GM19463 (cell line): Measurements from ENCODE around the gene VPS4B.
"Not testable (repeated sequence)": the region's sequence is repeated elsewhere in the genome, so short reads cannot be mapped to it uniquely, and the experiment has no call there.

Experiments
- ATAC-seq: cut with Tn5 transposase; IDR thresholded peaks from one replicate; pipeline ENCODE4 v1.9.1; 2021; ENCODE audit warnings: mild to moderate bottlenecking, moderate library complexity; ENCODE audit not compliant: unreplicated experiment

VPS4B gene

DNA sequence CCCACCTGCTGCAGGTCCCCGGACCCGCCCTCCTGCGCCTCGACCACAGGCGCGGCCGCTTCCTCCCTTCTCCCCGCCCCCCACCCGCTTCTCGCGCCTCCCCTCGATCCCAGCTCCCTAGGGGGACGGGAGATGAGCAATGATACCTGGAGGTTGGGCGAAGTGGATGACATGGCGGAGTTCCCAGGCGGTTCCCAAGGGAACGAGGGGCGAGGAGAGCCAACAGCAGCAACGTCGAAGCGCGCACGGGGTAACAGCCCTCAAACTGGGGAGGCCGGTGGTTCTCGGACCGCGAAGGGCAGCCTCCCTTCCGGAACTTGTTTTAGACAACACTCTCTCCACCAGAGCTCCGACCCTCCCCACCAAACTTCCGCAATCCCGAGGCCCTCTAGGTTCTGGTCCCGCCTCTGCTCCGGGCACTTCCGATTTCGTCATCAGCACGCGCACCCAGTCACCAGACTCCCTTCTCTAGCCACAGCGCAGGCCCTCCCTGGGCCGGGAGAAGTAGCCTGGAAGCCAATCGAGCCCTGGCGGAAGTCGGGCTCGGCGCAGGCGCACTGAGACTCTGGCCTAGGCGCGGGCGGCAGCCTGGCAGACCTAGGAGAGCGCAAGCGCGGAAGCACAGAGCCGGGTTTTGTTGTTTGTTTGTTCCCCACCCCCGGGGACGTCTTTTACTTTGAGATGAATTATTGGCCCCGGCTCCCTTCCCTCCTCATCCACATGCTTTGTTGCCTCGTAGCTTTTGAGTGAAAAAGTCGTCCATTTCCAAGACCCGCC, at the start of gene VPS4B:
Gene VPS4B (minus strand): TSS at position 390 of the 777 bp plus-strand sequence. CDS start 217 bp downstream, at position 173.
- peak; percentile 96 for ATAC-seq

DNA sequence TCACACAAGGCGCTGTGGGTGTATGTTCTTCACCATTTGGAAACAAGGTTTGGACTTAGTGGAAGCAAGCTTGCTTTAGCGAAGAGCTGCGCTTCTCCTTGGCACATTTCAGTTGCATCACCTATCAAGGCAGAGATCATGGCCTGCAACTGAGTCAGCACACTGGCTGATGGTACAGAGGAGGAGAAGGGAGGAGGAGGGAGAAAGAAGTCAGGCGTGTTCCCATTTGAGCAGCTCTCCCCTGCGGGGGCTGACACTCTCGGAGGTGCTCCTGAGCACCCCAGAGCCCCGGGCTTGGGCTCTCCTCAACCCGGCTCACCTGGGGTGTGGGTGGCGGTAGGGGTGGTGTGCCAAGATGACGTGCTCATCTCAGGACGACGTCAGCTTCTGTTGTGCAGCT, 48.5 kb upstream of the VPS4B start:
- ATAC-seq = no peak

DNA sequence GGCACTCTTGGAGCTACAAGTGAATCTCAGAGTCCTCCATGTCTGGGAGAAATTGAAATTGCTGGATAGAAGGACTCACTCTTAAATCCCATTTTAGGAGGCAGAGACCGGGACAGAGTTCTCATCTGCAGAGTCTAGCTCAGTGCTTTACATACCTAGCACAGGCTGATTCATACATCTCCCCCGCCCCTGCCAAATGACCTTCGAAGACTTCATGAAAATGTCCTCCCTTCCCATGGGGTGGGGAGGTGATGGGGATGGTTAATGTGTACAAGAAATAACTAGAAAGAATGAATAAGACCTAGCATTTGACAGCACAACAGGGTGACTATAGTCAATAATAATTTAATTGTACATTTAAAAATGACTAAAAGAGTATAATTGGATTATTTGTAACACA, 46.3 kb upstream of the VPS4B start:
- no peak for ATAC-seq

DNA sequence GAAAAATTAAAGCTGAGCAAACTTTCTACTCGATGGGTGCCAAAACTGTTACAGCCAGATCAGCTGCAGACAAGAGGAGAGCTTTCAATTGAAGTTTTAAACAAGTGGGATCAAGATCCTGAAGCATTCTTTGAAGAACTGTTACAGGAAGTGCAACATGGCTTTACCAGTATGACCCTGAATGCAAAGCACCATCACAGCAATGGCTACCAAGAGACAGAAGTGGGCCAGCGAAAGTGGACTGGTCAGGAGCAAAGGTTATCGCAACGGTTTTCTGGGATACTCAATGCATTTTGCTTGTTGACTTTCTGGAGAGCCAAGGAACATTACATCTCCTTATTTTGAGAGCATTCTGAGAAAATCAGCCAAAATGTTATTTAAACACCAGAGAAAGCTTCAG, 45.4 kb upstream of the VPS4B start:
- ATAC-seq = no peak

DNA sequence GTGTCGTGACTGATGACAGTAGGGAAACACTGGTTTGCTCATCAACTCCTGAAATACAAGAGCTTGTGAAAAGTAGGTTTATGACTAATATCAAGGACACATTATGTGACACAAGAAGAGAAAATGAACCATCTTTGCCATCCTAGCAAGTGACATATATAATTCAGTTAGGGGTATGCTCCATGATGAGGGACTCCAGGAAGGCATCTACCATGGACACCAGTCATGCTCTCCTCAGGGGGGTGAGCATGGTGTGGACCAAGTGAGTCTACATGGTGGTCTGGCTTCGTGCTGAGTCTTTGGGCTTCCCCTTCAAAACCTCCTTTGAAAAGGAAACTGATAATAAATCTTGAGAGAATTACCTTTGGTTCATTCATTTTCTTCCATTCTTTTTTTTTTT, 42.8 kb upstream of the VPS4B start:
- no peak for ATAC-seq

DNA sequence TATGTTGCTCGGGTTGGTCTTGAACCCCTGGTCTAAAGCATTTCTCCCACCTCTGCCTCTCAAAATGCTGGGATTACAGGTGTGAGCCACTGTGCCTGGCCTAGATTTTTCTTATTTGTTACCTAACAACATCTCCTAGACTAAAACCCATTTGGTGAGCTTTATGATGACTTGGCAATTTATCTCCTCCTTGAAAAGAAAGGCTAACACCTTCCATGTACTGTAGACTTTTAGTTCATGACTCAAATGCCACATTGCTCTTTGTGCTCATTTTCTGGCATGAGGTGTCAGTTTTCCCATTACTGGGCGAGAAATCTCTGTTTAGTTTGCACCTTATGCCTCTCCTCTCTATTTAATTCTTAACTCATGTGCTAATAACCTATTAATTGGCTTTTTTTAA, 42.2 kb upstream of the VPS4B start:
- no peak for ATAC-seq

DNA sequence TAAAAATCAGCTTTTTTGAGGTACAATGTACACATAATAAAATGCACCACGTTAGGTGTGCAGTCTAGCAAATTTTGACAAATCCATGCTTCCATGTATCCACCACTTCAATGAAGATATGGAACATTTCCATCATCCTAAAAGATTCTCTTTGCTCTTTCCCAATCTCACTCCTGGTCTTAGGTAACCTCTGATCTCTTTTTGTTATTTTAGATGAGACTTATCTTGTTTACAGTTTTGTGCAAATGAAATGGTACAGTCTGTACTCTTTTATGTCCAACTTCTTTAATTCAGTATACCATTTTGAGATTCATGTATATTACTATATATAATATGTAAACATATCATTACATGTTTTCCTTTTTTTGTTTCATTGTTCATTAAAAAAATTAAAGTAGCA, 38.1 kb upstream of the VPS4B start:
- no peak for ATAC-seq

DNA sequence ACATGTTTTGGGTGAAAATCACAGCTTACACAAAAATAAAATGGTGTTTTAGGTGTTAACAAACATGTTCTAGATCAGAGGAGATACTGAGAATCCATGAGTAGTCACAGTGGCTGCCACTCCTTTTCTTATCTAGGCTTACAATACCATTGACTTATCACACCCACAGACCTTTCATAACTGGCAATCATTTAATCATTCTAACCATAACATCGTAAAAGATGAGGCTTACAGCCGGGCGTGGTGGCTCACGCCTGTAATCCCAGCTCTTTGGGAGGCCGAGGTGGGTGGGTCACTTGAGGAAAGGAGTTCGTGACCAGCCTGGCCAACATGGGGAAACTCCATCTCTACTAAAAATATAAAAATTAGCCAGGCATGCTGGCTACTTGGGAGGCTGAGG, 35.7 kb upstream of the VPS4B start:
- ATAC-seq = no peak

DNA sequence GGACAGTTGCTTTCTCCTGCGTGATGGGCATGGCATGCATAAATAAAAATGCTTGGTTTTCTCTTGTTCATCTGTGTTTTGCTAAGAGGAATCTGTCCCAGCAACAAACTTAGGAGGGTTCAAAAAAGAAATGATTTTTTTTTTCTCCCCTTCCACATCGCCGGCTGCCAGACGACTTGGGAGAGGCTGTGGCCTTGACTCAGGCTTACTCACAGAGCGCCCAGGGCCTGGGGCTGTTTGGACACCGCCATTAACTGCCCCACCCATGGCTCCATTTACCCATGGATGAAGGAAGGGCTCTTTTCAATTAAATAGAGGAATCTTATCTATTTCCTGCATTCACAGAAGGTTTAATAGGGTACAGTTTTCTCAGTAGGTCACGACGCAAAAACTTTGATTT, 32.2 kb upstream of the VPS4B start:
- no peak for ATAC-seq

DNA sequence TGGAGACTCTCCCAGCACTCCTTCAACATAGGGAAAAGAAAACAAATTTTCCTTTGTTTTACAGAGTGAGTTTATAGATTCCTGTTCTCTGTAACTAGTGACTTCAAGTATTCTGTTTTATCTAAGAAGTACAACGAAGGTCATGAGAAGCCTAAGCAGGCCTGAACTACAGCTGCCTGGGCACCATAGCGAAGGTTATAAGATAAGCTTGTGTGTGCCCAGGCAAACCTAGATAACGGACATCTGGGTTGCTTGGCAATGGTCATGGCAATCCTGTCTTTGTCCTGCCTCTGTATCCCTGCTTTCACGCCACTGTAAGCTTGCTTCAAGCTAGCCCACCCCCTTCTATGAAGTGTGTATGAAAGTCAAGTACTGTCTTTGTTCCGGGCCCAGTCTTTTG, 30.5 kb upstream of the VPS4B start:
- ATAC-seq = not testable (repeated sequence)

DNA sequence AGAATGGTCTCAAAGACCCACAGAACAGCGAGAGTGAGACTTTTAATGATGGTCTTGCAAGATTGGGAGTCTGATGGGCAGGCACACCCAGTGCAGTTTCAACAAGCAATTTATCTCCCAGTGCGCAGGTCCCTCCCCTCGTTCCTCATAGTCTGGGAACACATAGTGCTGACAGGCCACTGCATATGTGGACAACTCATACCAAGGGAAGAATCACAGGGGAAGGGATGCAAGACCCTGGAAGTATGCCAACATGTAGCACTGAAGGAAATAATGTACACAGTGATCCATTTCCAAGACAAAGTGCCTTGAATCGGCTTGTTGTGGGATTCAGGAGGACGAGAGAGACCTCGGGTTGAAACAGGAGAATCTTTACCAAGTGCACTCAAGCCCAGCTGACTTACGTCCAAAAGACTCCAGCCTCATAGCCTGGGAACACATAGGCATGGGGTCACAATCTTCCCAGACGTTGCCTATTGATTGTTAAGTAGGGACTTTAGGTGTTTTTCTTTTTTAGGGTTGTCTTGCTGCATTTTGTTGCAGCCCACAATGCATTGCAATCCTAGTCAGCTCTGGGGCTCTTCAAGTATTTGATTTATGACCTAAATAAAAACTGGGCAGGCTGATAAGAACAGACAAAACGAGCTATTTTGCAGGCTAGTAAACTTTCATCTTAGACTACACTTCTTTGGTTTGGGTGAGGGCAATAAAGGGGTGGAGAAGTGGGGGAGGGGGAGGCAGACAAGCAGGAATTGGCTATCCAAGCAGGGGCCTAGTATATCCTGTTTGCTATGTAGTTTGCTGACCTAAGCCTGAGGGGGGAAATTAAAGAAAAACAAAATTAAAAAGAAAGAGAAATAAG, 29.8 kb upstream of the VPS4B start:
- ATAC-seq = no peak

DNA sequence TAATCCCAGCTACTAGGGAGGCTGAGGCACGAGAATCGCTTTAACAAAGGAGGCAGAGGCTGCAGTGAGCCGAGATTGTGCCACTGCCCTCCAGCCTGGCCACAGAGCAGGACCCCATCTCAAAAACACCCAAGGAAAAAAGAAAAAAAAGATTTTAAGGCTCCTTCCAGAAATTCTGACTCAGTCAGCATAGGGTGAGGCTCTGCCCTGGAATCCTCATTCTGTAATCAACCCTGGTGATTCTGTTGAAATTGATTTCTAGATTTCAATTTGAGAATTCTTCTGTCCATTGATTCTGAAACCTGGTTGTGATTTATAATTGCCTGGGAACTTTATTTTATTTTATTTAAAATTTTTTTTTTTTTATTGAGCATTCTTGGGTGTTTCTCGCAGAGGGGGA, 27.1 kb upstream of the VPS4B start:
- ATAC-seq = no peak

DNA sequence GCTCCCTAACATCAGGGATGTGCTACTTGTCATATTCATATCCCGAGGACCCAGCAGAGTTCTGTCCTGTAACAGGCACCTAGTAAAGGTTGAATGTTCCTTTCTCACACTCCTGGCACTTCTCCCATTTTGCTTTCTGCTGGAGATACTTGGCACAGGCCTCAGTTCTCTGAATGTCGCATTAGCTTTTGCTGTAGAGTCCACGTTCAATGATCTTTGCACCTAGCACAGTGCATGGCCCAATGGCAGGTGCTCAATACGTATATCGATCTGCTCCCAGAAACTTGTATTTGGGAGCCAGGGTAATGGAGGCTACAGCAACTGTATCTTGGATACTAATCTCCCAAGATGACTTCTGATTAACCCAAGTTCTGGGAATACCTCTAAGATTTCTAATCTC, 24.8 kb upstream of the VPS4B start:
- no peak for ATAC-seq

DNA sequence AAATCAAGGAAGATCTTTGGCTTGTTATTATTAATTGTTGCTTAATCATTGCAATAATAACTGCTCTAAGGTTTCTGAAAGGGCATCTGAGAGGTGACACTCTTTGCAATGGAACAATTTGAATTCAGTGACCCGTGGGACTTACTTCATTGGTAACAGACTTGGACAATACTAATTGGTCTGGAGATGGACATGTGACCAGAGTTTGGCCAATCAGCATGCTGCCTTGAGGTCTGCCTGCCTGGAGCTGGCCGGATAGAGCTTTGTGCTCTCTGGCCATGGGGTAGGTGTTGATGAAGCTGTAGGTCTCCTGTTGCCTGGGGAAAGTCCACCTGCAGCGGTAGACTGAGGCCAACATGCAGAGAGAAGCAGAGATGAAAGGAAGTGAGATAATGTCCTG, 24.0 kb upstream of the VPS4B start:
- no peak for ATAC-seq

DNA sequence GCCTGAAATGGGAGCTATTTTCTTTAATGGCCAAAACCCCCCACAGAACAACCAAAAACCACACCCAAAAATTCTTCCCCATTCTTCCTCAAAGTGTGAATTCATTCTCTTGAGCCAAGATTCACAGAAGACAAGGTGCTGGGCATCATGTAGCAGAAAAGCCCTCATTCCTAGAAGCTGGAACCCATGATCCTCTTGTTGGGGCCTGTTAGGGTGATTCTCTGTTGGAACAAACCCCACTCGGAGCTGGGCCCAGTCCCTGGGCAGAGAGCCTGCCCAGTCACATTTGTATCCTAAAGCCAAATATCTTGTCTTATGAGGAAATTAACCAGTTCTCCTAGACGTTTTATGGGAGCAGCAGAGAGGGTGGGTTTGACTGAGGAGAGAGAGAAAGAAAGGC, 22.8 kb upstream of the VPS4B start:
- ATAC-seq = no peak

DNA sequence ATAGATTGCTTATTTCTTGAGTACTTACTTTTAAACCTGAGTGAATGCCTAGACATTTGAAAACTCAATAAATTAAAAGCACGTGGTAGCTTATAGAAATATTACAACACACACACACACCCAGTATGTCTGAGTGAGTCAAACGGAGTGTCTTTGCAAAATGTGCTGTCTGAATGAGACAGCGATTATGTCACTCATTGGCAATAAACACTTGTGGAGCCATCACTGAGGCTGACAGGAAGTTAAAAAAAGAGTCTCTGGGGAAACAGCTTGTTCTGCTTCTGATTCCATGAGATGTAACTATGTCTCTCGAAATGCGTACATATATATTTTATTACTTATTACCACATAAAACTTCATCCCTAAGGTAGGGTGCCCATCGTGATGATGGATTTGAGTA, 22.3 kb upstream of the VPS4B start:
- ATAC-seq = no peak

DNA sequence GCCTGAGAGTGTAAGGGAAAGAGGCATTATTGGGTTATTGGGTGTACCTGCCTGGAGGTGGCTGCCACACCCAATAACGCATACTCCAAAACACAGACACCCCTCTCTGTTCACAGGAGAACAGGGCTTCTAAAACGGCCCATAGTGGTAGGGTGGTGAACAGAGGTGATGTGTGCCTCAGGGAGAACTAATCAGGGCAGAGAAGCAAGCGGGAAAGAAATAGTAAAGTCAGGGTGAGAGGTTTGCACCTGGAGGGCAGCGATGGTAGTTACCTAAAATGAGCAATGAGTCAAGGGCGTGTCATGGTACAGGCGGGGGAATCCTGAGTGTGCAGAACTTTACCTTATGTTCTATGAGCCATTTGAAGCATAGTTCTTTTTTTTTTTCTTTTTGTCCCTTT, 21.6 kb upstream of the VPS4B start:
- no peak for ATAC-seq

DNA sequence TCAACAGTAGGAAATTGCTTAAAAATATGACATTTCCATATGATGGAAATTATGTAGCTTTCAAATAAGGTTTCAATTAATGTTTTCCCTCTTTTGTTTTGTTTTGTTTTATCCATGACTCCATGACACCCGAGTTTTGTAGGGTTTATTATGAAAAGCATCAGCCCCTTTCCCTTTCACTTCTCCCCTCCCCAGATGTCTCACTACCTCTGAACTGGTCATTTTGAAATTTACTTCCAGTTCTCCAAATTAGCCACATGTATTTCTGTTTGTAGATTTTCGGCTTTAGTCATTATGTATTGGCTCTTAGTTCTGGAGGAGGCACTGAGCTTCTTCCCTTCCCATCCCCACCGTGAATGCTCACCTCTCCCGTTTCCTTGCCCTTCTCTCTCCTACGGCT, 18.6 kb upstream of the VPS4B start:
- no peak for ATAC-seq

DNA sequence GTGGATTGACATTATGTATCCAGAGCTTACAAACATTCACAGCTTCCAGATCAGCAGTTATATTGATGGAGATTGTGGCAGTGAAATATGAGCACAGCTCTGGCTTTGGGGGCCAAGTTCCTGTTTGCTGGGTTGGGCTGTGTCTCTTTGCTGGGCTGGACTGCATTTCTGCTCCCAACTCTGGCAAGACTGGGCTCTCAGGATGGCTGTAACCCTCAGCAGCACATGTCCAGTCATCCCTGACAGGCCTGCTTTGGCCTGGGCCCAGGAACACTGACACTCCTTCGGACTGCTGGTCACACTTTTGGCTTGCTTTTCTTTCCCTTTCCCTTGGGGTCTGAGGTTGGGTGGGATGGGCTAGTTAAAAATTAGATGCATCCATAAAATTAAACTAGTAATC, 17.9 kb upstream of the VPS4B start:
- no peak for ATAC-seq

DNA sequence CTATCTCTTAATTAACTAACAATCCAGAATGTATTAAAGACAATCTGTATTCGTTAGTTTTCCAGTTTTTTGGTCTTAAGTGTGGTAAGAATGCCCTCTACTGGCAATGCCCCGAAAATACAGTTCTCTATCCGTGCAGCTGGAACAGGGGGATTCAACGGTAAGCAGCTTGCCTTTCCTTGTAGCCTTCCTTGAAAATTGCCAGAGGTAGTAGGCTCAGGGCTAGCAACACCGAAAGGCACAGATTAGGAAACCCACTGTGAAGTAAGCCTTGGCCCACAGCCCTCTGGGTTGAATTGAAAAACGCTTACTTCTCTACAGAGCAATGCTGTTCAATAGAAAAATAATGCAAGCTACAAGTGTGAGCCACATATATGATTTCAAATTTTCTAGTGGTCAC, 17.1 kb upstream of the VPS4B start:
- ATAC-seq = peak; percentile 53

DNA sequence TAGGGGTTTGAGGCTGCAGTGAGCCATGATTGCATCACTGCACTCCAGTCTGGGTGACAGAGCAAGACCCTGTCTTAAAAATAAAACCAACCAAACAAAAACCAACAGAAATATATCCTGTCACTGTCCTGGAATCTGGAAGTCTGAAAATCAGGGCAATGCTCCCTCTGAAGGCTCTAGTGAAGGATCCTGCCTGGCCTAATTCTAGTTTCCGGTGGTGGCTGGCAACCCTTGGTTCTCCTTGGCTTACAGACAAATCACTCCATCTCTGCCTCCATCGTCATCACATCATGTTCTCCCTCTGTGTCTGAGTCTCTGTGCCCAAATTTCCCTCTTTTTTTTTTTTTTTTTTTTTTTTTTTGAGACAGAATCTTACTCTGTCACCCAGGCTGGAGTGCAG, 15.9 kb upstream of the VPS4B start:
- ATAC-seq = no peak

DNA sequence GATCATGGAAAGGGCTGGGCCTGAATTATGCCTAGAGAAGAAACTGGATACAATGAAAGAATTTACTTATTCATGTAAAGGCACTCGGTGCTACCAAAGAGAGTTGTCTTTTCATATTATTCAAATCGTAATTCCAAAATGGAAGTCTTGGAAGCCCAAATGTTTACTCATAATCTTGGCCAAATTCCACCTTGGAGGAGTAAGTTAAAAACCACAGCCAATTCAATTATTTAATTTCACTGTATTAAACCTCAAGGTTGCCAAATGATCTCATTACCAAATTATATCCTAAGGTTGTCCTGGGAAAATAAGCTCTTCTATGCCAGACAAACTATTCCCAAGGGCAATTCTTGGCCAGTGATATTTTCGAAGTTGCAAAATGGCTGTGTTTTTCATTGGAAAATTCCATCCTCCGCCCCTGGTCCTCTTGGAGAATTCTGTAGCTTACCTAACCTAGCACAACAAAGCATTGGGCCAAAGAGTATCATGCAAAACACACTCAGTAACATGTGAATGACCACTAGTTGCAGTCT, 11.1 kb upstream of the VPS4B start:
- ATAC-seq = no peak
